ENCODE measurements around the gene NRL.

- TF ChIP-seq CTCF (IDR thresholded peaks at IDR 0.05) (no peak), ZFX (IDR thresholded peaks at IDR 0.05; ENCODE audit: borderline replicate concordance) (no peak)
These were observed 61.0 kb downstream of the NRL start for GRCh38 chr14:24053548-24054323.

All from 22Rv1 (cell line).